ENCODE results near the gene SMG1.
"Not testable (repeated sequence)": the region's sequence is repeated elsewhere in the genome, so short reads cannot be mapped to it uniquely, and the experiment has no call there.

- not testable (repeated sequence) for TF ChIP-seq CTCF (IDR thresholded peaks at IDR 0.05; ENCODE audit: insufficient read depth, low read length, poor library complexity, severe bottlenecking); EZH2phosphoT487 (conservative IDR thresholded peaks at IDR 0.05; ENCODE audit: low read length)
Observed at GRCh38 chr16:18930095-18930494, 3.9 kb upstream of the SMG1 start.

Measured in SU-DHL-6 (cell line).